NCI-H1417 treated with DMSO at 0.1 percent for 48 hours (cell line): ENCODE measurements around the gene NRCAM.

ENCODE experiments used
- DNase-seq: peaks from one replicate; lab custom pipeline; 2025; lab: John Stamatoyannopoulos, UW

Gene NRCAM

DNA sequence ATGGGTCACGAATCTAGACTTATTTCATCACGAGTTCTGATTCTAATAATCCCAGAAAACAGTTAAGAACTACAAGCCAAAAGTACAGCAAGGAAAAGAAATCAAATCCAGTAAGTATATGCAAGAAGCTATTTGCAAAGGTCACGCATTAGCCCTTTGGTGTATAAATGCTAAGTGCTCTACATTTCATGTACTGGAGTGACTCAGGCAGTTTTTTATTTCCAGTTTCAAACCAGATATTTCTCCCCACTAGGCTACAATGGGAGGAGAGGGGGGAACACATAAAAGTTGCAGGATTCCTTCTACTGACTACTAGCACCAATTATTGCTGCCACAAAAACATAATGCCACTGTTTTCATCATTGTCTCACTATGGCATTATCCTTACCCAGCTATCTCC, 148.0 kb downstream of the NRCAM start:
- no peak for DNase-seq

DNA sequence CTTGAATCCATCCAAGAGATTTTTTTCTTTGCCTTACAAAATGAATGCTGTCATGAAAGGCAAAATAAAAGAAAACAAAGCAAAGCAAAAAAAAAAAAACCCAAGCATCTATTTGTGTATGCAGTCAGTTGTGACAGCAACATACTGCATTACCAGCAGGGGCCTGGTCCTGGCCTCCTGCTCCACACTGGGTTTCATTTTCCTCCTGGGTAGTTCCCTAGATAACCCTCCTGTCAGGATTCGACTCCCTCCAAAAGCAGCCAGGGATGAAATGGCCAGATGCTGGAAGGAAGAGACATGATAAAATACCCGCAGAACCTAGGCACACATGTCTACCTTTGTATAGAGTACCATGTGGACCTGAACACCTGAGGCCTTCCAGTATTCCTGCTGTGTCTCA, 148.6 kb downstream of the NRCAM start:
- no peak for DNase-seq

DNA sequence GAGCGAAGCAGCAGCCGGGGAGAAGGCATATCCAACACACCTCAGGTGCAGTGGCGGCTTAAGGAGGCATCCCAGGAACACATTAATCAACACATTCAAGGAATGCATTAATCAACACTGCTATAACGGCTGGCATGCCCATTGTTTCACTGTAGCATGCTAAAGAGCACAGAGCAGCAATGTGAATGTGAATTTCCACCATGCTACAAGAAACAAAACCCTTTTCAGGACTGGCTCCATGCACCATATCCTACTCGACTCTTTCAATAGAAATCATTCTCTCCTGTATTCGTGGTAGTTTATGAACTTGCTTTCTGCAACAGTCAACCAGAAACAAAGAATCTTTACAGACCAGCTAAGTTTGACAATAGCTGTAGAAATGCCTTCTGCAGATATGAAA, 149.0 kb downstream of the NRCAM start:
- DNase-seq, result no peak

DNA sequence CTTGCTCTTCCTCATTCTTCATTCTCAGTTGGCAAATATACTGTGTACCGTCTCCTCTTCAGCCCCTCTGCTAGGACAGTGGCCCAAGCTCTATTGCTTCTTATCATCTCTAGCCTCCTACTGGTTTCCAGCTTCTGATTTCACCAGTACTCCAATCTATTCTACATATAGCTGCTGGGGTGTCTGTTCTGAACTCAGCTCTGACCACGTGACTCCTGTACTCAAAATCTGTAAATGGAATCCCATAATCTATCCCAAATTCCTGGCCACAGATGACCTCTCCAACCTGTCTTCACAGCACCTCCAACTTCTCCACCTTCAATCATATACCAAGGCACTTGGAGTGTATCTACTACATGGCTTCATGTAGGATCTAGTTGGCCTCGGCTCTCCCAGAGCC, 152.9 kb downstream of the NRCAM start:
- DNase-seq, result no peak

DNA sequence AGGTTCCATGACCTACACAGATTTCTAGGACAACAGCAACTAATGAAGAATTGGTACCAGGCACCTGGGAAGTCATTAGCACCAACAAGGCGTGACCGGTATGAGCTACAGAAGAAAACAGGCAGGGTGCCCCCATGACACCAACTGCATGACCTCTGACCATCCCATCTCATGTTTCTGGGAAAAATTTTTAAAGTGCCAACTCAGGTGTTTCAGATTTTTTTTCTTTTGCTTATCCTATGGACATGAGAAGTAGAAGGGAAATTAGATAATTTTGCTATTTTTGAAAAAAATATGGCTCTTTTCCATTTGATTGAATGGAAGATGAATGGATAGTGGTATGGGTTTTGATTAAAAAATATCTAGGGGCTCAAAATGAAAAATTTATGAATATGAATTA, 154.8 kb downstream of the NRCAM start:
- DNase-seq, result no peak

DNA sequence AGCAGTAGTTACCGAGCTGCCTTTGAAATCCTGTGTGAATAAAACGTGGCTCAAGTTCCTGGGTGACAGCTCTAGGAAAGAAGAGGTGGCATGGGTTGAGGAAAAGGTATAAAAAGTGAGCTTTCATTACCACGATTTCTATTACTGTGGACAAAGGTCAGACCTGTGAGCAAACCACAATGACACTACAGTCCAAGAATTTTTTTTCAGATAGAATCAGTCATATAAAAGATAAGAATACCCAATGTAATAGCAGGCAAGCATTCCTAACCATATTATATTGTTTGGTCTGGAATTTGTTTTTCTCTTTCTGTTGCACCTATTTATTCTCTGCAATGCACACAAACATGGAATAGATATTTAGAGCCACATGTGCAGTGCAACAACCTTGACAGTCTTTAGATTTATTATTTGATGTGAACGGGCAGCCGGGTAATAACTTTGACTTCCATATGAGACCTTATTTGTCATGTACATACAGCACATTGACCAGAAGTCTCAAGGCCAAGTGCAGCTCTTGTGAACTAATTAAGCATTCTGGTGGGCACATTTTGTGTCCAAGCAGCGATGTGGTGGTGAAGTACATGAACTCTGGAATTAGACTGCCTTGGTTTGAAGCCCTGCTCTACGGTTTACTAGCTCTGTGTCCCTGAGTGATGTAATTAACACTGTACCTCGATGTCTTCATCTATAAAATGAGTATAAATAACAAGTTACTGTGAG, 156.8 kb downstream of the NRCAM start:
- DNase-seq, result no peak

DNA sequence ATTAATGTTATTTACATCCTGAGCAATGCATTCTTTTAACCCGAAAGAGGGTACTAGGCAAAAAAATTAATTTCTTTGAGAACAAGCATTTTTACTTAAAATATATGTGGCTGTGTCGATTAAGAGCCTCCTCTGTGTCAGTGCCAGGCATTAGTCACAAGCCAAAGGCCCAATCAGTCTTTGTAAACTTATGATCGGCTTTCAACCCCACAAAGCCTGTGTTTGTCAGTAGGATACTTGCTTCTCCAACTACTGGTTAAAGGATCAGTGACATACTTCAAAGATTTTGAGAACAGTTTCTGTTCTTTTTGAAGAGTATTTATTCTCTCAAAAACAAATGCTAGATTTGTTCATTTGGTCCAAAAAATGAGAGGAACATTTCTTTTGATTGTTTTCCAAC, 159.3 kb downstream of the NRCAM start:
- no peak for DNase-seq

DNA sequence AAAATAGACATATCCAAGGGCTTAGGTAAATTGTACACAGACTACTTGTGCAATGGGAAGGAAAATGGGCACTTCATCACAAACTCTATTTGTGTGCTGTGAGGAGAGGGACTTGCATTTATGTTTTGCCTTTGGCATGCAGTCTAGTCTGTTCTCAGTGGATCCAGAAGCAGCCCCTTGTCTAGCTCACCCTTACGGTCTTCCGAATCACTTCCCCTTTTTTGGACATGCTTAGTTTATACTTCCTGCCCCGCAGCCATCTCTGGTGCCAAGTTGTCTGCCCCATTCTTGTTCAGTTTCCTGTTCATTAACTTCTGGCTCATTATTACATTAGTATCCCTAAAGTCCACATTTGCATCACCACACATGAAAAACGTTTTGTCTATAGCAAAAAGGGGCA, 161.6 kb downstream of the NRCAM start:
- DNase-seq, result no peak

DNA sequence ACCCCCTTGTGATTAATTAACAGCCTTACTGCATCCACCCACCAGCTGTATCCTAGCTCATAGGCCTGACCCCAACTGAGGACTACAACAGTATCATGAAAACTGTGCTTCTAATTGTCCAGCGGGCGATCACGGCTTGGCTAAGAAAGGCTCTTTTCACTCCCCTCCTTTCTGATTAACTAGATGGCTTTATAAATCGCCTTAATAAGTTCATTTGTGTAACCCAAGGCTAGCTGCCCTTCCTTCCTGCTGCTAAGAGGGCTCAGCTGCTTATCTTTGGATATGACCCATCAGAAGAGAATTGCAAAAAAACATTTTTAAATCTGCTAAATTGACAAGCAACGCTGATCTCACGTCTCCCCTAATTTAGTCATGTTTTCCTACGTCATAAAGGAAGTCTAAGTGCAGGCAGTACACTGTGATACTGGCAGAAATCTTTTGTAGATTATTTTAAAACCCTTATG, 163.1 kb downstream of the NRCAM start:
- DNase-seq, result no peak

DNA sequence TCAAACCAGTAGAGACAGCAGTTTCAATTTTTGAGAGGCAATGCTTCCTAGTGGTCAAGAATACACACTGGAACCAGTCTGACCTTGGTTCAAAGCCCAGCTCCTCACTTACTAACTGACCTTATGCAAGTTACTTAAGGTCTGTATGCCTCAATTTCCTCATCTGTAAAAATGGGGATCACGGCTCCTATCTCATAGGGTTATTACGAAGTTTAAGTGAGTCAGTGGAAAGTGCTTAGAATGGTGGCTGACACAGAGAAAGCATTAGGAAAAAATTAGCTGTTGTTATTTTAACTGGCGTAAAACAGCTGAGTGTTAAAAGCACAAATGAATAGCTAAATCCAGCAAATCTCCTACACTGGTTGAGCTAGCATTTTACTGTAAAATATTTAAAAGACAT, 163.7 kb downstream of the NRCAM start:
- no peak for DNase-seq

DNA sequence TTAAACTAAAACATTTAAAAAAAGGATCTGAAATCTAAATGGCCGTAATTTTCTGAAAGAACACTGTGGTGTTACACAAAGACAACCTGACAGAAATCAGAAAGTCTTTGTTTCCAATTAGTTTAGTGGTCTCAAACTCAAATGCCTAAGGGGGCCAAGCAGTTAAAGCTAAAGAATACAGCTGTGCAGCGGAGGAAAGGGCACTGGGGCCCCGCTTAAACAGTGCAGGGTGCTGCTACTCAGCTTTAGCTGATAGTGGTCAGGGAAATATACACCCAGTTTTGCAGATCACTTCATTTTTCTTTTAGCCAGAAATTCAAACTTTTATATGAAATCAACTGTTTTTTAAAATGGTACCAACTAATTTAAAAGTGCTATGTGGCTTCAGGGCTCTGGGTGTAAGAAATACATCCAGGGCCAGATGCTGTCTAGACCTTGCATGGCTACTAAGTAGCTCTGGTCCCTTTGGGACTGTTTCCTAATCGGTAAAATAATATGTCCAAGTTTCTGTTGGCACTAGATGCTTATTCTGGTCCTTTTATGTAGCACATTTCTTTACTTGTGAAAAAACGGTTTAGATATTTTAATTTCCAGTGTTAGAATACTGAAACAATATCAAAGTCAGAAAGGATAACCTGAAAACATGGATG, 164.3 kb downstream of the NRCAM start:
- DNase-seq, result no peak

DNA sequence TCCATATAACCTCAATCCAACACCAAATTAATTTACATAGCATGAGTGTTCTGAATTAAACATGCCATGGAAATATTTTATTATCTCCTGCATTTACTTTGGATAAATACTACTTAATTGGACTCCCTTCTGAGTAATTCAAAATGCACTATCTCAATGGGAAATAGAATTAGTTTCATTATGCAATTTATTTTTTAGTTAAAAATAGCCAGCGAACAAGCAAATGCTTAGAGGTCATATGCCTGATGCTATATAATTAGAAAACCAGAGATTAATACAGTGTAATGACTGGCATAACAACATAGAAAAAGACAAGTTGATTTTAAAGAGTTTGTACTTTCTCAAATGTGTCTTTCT, 165.1 kb downstream of the NRCAM start:
- DNase-seq, result no peak

DNA sequence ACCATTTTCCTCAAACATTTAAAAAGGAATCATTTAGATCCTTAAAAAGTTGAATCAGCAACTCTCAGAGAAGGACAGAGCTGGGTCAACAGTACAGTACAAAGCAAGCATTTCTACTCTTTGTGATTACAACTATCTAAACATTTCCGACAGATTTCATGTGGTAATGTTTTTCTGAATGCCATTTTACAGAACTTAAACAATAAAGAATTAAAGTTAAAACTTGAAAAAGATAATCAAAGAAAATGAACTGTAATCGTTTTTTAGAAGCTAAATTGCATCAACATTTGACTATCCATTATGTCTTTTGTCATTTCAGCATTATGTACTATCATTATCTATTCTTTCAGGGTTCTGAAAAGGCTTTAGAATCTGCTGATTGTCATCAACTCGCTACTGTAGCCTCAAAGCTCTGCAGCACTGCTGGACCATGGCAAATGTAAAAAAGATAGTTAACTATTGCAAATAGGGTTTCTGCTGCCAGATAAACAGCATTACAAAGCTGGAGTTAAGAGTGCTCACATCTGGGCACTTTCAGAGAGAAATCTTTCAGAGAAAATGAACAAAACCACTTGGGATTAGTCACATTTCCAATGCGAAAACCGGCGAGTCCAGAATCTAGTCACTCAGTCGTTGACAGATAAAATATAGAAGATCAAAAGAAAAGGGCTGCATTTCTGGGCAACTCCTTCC, 165.6 kb downstream of the NRCAM start:
- no peak for DNase-seq

DNA sequence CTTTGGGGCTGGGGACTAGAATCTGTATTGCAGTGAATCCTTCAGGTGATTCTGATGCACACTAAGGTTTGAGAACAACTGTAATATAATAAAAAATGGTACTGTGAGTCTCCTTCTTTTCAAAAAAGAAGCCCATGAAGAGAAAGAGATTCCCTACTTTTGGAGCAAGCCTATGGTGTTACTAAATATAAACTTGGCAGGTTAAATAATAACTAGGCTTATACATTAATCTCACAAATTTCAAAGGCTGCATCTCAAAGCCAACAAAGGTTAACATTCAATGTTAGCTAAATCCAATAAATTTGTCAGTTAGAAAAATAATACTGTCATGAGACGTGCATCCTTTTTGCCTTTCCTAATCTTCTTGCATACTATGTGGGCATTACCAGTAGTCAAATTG, 166.4 kb downstream of the NRCAM start:
- no peak for DNase-seq

DNA sequence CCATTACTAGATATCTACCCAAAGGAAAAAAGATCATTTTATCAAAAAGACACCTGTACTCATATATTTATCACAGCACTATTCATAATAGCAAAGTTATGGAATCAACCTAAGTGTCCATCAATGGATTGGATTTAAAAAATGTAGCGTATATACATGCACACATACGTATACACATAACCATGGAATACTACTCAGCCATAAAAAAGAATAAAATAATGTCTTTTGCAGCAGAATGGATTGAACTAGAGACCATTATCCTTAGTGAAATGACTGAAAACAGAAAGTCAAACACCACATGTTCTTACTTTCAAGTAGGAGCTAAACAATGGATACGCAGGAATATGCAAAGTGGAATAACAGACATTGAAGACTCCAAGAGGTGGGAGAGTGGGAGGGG, 168.4 kb downstream of the NRCAM start:
- DNase-seq, result no peak

DNA sequence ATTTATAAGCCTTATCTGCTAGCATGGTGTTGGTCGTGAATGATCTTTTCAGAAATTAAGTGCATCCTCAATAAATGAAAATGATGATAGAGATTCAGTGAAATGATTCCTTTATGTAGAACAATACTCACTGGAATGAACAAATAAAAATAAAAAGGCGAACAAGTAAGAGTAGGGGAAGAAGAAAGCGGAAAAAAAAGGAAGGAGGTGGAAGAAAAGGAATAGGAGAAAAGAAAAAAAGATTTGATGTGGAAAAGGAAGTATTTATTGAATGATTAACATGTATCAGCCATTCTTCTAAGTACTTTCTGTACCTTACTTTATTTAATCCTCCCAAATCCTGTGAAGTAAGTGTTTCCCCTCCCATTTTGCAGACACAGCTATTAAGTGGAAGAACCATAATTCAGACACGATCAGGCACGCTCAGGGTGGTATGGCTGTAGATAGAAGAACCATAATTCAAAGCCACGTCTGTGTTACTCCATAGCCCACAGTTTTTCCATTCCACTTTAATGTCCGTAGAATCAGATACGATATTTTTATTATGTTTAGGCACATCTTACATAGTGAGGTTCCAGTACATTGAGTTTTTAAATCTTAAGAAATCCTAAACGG, 169.8 kb downstream of the NRCAM start:
- no peak for DNase-seq

DNA sequence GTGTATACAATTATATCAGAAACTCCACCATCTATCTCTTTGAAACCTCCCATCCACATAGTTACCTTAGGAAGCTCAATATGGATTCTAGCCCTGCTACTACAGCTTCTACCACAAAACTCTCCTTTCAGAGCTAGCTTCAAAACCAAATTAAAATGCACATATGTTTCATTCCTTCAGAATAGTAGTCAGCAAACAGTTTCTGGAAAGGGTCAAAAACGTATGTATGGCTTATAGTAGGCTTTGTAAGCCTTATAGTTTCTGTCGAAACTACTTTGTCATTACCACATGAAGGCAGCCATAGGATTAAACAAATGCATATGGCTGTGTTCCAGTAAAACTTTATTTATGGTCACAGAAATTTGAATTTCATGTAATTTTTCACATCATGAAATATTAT, 170.5 kb downstream of the NRCAM start:
- DNase-seq, result no peak

DNA sequence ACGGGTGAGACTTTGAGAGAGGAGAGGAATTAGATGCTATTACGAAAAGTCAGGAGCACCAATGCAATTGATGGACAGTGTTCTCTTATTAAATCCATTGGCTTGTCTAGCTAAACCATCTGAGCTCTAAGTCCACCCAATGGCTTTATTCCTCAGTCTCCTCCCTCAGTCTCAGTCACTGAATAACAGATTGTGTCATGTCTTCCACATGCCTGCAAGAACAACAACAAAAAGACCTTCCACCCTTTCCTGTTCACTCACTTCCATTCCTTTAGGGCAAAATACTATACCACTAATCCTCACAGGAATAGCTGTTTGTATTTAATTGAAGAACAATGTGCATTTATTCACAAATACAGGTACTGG, 171.2 kb downstream of the NRCAM start:
- no peak for DNase-seq

DNA sequence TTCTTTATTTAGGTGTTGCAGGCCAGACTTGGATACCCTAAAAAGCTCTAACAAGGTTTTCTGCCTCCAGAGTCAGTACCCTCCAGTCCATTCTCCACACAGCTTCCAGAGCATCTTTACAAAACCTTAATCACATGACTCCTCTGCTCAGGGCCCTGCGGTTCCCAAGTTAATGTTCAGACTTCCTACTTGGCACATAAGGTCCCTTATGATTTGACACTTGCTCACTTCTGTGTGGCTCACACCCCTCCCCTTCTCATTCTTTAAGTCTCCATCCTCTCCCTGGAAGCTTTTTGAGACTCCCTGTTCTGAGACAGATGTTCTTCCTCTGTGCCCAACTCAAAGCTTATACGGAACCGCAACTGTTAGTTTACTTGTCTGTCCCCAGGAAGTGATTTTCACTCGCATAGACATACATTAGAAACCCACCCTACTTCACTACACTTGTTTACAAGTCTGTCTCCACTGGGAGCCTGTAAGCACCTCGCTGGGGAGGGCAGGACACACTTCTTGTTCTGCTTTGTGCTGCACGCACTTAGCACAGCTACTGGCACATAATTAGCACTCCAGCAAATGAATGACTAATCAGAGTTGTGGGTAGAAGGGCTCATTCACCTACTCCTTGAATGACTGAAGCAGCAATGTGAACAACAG, 171.8 kb downstream of the NRCAM start:
- DNase-seq, result no peak

DNA sequence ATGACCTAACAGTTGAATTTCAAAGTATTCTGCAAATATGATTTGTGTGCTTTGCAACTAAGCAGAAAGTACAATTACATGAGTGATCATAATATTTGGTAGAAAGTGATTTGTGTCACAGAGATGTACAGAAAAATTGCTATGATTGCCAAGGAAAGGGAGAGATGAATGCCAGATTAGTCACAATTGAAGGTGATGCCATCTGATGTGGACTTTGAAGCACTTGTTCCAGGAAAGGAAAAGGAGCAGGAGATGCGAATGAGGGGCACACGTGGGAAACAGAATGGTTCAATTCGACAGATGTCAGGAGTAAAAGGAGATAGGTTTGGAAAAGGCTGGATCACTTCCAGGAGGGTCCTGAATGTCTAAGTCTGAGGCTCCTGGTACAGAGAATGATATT, 173.0 kb downstream of the NRCAM start:
- DNase-seq, result no peak

DNA sequence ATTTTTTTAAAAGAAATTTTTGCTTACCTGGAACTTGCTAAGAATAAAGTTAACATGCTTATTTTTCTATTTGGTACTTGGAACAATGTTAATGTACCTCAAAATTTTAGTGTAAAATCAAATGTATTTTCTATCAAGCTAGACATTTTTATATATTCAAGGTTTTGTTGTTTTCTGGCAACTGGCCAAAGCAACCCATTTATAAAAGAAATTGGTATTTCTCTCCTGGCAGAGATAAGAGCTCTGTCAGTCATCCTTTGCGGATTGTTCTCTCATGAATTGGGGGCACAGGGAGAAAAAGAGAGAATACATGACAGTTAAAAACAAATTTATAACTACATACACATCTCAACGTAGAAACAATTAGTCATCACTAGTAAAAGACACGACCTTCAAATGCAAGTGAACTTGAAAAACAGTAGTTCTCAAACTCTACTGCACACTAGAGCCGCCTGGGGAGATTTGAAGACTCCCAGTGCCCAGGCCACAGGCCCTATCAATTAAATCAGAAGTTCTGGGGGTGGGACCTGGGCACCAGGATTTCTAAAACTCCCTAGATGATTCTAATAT, 173.7 kb downstream of the NRCAM start:
- no peak for DNase-seq

DNA sequence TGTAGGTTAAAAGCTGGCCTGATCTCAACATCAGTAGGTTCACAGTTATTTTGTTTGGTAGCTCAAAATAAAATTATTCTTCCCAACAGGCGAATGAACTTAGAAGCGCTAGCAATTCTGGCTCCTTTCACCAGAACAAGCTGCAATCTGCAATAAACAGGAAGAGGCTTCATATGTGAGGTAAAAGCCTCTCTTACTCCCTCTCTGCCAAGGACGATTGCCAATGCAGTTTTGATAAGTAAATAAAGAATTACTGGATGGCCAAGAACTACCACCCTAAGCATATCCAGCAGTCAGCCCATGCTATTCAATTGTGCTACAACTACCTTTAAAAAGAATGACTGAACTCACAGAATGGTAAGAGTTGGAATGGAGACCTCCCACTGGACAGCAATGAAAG, 176.1 kb downstream of the NRCAM start:
- no peak for DNase-seq
